A673 (cell line): ENCODE results near the gene IRX4. TPM values are rescaled to one million over a fixed set of nuclear protein-coding genes. Genes with fewer than 3 reads are reported as not detected.

Source experiments
- BruUV-seq: library from RNA; stranded (reverse); fragments of 400-500 nt; replicated peaks from 2 replicates; lab custom pipeline; 2021; lab: Mats Ljungman, UMichigan
- CTCF ChIA-PET: fragments of 300-600 bp; sonication (Branson Sonifier 250); formaldehyde crosslinking; loops from one replicate; lab custom pipeline; 2022; ENCODE audit warnings: antibody characterized with exemption; lab: Charles Lee
- POLR2A ChIA-PET: fragments of 300-600 bp; sonication (Branson Sonifier 250); formaldehyde crosslinking; loops from one replicate; lab custom pipeline; 2022; ENCODE audit warnings: antibody characterized with exemption; ENCODE audit not compliant: low non-redundant PET; lab: Charles Lee
- DNase-seq: peaks from one replicate; pipeline ENCODE4 v3.0.0-alpha.2; 2015; ENCODE audit warnings: low spot score
- H3K27ac ChIP-seq: fragments of 200-600 bp; sonication (generic); 2 replicates; pipeline ENCODE4 v1.5.1; 2016; ENCODE audit warnings: mixed run types, low read depth, mild to moderate bottlenecking, mixed read lengths, antibody characterized with exemption, low read length; ENCODE audit not compliant: poor library complexity, severe bottlenecking
- H3K27me3 ChIP-seq: fragments of 200-600 bp; sonication (generic); replicated peaks from 2 replicates; pipeline ENCODE4 v1.6.1; 2017; ENCODE audit warnings: mixed run types, low read depth, mild to moderate bottlenecking, mixed read lengths, antibody characterized with exemption, low read length; ENCODE audit not compliant: insufficient read depth, poor library complexity
- H3K36me3 ChIP-seq: fragments of 200-600 bp; sonication (generic); 2 replicates; pipeline ENCODE4 v1.6.1; 2016; ENCODE audit warnings: mixed run types, mild to moderate bottlenecking, mixed read lengths, antibody characterized with exemption, low read length; ENCODE audit not compliant: insufficient read depth, poor library complexity, severe bottlenecking
- H3K4me1 ChIP-seq: fragments of 200-600 bp; sonication (generic); 2 replicates; pipeline ENCODE4 v1.6.1; 2017; ENCODE audit warnings: mixed run types, mild to moderate bottlenecking, mixed read lengths, antibody characterized with exemption, low read length; ENCODE audit not compliant: insufficient read depth, poor library complexity, severe bottlenecking
- H3K4me3 ChIP-seq: fragments of 200-600 bp; sonication (generic); 2 replicates; pipeline ENCODE4 v1.5.1; 2016; ENCODE audit warnings: low read depth, mixed run types, mild to moderate bottlenecking, mixed read lengths, low read length; ENCODE audit not compliant: poor library complexity, severe bottlenecking
- H3K9me3 ChIP-seq: fragments of 200-600 bp; sonication (generic); 2 replicates; pipeline ENCODE4 v1.6.1; 2016; ENCODE audit warnings: mixed run types, low read depth, mild to moderate bottlenecking, mixed read lengths, antibody characterized with exemption, low read length; ENCODE audit not compliant: poor library complexity, severe bottlenecking
- CTCF ChIP-seq: fragments of 300-800, 200-600 bp; sonication (generic); conservative IDR thresholded peaks from 2 replicates; pipeline ENCODE4 v1.5.1; 2017; ENCODE audit warnings: low read depth, mild to moderate bottlenecking, antibody characterized with exemption, low read length, moderate library complexity, mixed read lengths
- EZH2 ChIP-seq: fragments of 200-600 bp; sonication (generic); IDR thresholded peaks from 2 replicates; pipeline ENCODE4 v1.6.1; 2017; ENCODE audit warnings: borderline replicate concordance, low read depth, mild to moderate bottlenecking, mixed read lengths, antibody characterized with exemption, low read length; ENCODE audit not compliant: poor library complexity, severe bottlenecking
- intact Hi-C: fragments of 100-400 bp; cut with micrococcal nuclease; formaldehyde crosslinking; loops from one replicate; pipeline ENCODE4 v1.10.0; 2022; ENCODE audit not compliant: unreplicated experiment
- total RNA-seq: library from RNA; stranded (reverse); gene quantifications from 2 replicates; pipeline ENCODE4 v1.2.3, GENCODE V29; 2021

Gene IRX4
- total RNA-seq, 1 experiment from 2014 or later: not detected

- Histone ChIP-seq H3K36me3 (no peaks in the 10 kb centered on the region), H3K9me3 (no peaks in the 10 kb centered on the region), H3K27me3 (peaks cover 54% of the 10 kb centered on the region), H3K27ac (no peak overlapping the region), H3K4me3 (no peak overlapping the region), H3K4me1 (no peaks in the 10 kb centered on the region)
- no TSS peak for BruUV-seq
- intact Hi-C loops: no loop called here
- no peak for DNase-seq
- ChIA-PET CTCF (no interaction called here), POLR2A (no interaction called here)
- TF ChIP-seq CTCF: no peak
- TF ChIP-seq EZH2: no peak
These were observed 22.6 kb downstream of the IRX4 start for GRCh38 chr5:1860021-1860610.

- Histone ChIP-seq H3K4me1 (no peaks in the 10 kb centered on the region), H3K27me3 (peaks cover 54% of the 10 kb centered on the region), H3K27ac (no peak overlapping the region), H3K4me3 (no peak overlapping the region), H3K9me3 (no peaks in the 10 kb centered on the region), H3K36me3 (no peaks in the 10 kb centered on the region)
- no TSS peak for BruUV-seq
- DNase-seq: no peak
- TF ChIP-seq CTCF (no peak), EZH2 (no peak)
- intact Hi-C loops: no loop called here
- CTCF ChIA-PET: no interaction called here
- POLR2A ChIA-PET: no interaction called here
These were observed 23.6 kb downstream of the IRX4 start for GRCh38 chr5:1859099-1859498.

GRCh38 chr5:1858436-1858835 is 24.3 kb downstream of the IRX4 start:
- ChIA-PET POLR2A (no interaction called here), CTCF (no interaction called here)
- H3K4me3 ChIP-seq: no peak overlapping the region
- H3K27ac ChIP-seq: no peak overlapping the region
- no peaks in the 10 kb centered on the region for H3K4me1 ChIP-seq
- TF ChIP-seq EZH2: no peak
- TF ChIP-seq CTCF: no peak
- H3K27me3 ChIP-seq: peaks cover 54% of the 10 kb centered on the region
- H3K36me3 ChIP-seq: no peaks in the 10 kb centered on the region
- DNase-seq: no peak
- BruUV-seq: no TSS peak
- intact Hi-C loops: no loop called here
- no peaks in the 10 kb centered on the region for H3K9me3 ChIP-seq
